GM12878 (cell line): ENCODE data around the gene CHD1L. TPM values are rescaled to one million over a fixed set of nuclear protein-coding genes. Genes with fewer than 3 reads are reported as not detected.

Experiments used
- ATAC-seq: fragments of 200-7000 bp; cut with Tn5 transposase; 3 replicates; pipeline ENCODE4 v1.9.1; 2020; ENCODE audit warnings: mild to moderate bottlenecking, moderate library complexity
- BruUV-seq: library from RNA; stranded (reverse); fragments of 400-500 nt; replicated peaks from 2 replicates; lab custom pipeline; 2021; lab: Mats Ljungman, UMichigan
- CTCF ChIA-PET: fragments of 300-600 bp; sonication (Branson Sonifier 250); formaldehyde crosslinking; extraction: SDS; loops from one replicate; lab custom pipeline; 2021; ENCODE audit warnings: inconsistent platforms; lab: Yijun Ruan, JAX
- POLR2A ChIA-PET: fragments of 350-600 bp; formaldehyde crosslinking; extraction: SDS; loops from one replicate; lab custom pipeline; 2021; ENCODE audit warnings: inconsistent platforms; lab: Charles Lee
- RAD21 ChIA-PET: fragments of 300-600 bp; sonication (Branson Sonifier 250); formaldehyde crosslinking; loops from one replicate; lab custom pipeline; 2023; ENCODE audit warnings: antibody characterized with exemption; ENCODE audit not compliant: unreplicated experiment; lab: Charles Lee
- SMC1A ChIA-PET: fragments of 300-600 bp; sonication (Branson Sonifier 250); formaldehyde crosslinking; loops from one replicate; lab custom pipeline; 2023; ENCODE audit not compliant: unreplicated experiment, uncharacterized antibody; lab: Charles Lee
- DNase-seq: peaks from one replicate; pipeline ENCODE4 v3.0.0-alpha.2; 2011; ENCODE audit warnings: low read depth, low spot score
- FAIRE-seq: peaks from 3 replicates; lab custom pipeline; 2011; peaks lifted over from hg19 to GRCh38; lab: Jason Lieb, UNC
- H2AFZ ChIP-seq: 2 replicates; pipeline ENCODE4 v1.6.0; 2011; ENCODE audit warnings: low read depth, low read length, control low read depth; ENCODE audit not compliant: control insufficient read depth
- H3K27ac ChIP-seq: 2 replicates; pipeline ENCODE4 v1.5.1; 2011; ENCODE audit warnings: control low read depth; ENCODE audit not compliant: control insufficient read depth, insufficient read depth
- H3K27me3 ChIP-seq, 2 experiments: replicated peaks in 1 of 2; 2 replicates each; pipeline versions ENCODE4 v1.6.0 to v1.6.1; 2011; ENCODE audit warnings: low read length in 1 of 2; ENCODE audit not compliant: control insufficient read depth in 2 of 2, insufficient read depth in 2 of 2
- H3K36me3 ChIP-seq, 2 experiments: 2 replicates each; pipeline ENCODE4 v1.5.1; 2011; ENCODE audit warnings: low read length in 1 of 2; ENCODE audit not compliant: control insufficient read depth in 2 of 2, insufficient read depth in 2 of 2
- H3K4me1 ChIP-seq: 2 replicates; pipeline ENCODE4 v1.6.1; 2011; ENCODE audit warnings: mild to moderate bottlenecking, low read length, moderate library complexity, mixed read lengths; ENCODE audit not compliant: control insufficient read depth, insufficient read depth
- H3K4me2 ChIP-seq: 2 replicates; pipeline ENCODE4 v1.6.0; 2011; ENCODE audit warnings: control low read depth; ENCODE audit not compliant: control insufficient read depth, insufficient read depth
- H3K4me3 ChIP-seq: fragments of 200-600 bp; sonication (generic); 2 replicates; pipeline ENCODE4 v1.5.1; 2016
- H3K79me2 ChIP-seq: 2 replicates; pipeline ENCODE4 v1.6.0; 2011; ENCODE audit warnings: low read length; ENCODE audit not compliant: control insufficient read depth, insufficient read depth
- H3K9ac ChIP-seq: 2 replicates; pipeline ENCODE4 v1.8.0; 2011; ENCODE audit warnings: low read length, control low read depth, mixed read lengths; ENCODE audit not compliant: control insufficient read depth, insufficient read depth
- H3K9me3 ChIP-seq: replicated peaks from 3 replicates; pipeline ENCODE4 v1.5.1; 2011; ENCODE audit warnings: mild to moderate bottlenecking, low read length; ENCODE audit not compliant: control insufficient read depth, insufficient read depth
- H4K20me1 ChIP-seq: 2 replicates; pipeline ENCODE4 v1.6.0; 2011; ENCODE audit not compliant: control insufficient read depth, insufficient read depth
- CHD4 ChIP-seq: fragments of 200-600 bp; sonication (generic); IDR thresholded peaks from 2 replicates; pipeline ENCODE4 v1.6.1; 2016; ENCODE audit warnings: mild to moderate bottlenecking
- GATAD2B ChIP-seq: fragments of 450-650 bp; conservative IDR thresholded peaks from 2 replicates; pipeline ENCODE4 v1.6.1; 2017; ENCODE audit warnings: low read depth, mild to moderate bottlenecking, moderate library complexity
- HDAC6 ChIP-seq: fragments of 200-600 bp; sonication (generic); IDR thresholded peaks from one replicate; pipeline ENCODE4 v1.8.0; 2017; ENCODE audit warnings: antibody characterized with exemption; ENCODE audit not compliant: unreplicated experiment
- MAX ChIP-seq: IDR thresholded peaks from 2 replicates; pipeline ENCODE4 v1.6.1; 2012; ENCODE audit warnings: low read depth, low read length, improper control_type of control experiment
- MEF2A ChIP-seq: IDR thresholded peaks from 2 replicates; pipeline ENCODE4 v1.6.1; 2011; ENCODE audit warnings: low read depth, mild to moderate bottlenecking, low read length, moderate library complexity; ENCODE audit not compliant: insufficient read depth
- PAX8 ChIP-seq: fragments of 450-650 bp; IDR thresholded peaks from 2 replicates; pipeline ENCODE4 v1.6.1; 2017; ENCODE audit warnings: mild to moderate bottlenecking, moderate library complexity
- PBX3 ChIP-seq: IDR thresholded peaks from 2 replicates; pipeline ENCODE4 v1.6.1; 2011; ENCODE audit warnings: mild to moderate bottlenecking, low read depth, low read length, moderate library complexity; ENCODE audit not compliant: insufficient replicate concordance
- SMARCA5 ChIP-seq: fragments of 450-650 bp; IDR thresholded peaks from 2 replicates; pipeline ENCODE4 v1.6.1; 2017; ENCODE audit warnings: mild to moderate bottlenecking
- TAF1 ChIP-seq: IDR thresholded peaks from 2 replicates; pipeline ENCODE4 v1.6.1; 2011; ENCODE audit warnings: mild to moderate bottlenecking, low read depth, low read length, borderline replicate concordance
- TARDBP ChIP-seq: IDR thresholded peaks from 2 replicates; pipeline ENCODE4 v1.6.1; 2016; ENCODE audit warnings: borderline replicate concordance
- TCF3 ChIP-seq: IDR thresholded peaks from 2 replicates; pipeline ENCODE4 v1.6.1; 2012; ENCODE audit warnings: low read depth, mild to moderate bottlenecking, low read length, borderline replicate concordance; ENCODE audit not compliant: insufficient read depth
- WGBS: methylation state at CpG from one replicate; pipeline ENCODE4 v1.1.6; 2016; ENCODE audit warnings: low lambda C conversion rate; ENCODE audit not compliant: insufficient replicate concordance, insufficient coverage; ENCODE audit errors: missing lambda C conversion rate; 5-methylcytosine and 5-hydroxymethylcytosine counted together
- in situ Hi-C: fragments of 300-500 bp; cut with MboI; formaldehyde crosslinking; loops from 9 replicates; pipeline ENCODE4 v1.14.3; 2018; ENCODE audit warnings: mixed read lengths
- intact Hi-C: fragments of 100-400 bp; cut with micrococcal nuclease; formaldehyde crosslinking; loops from one replicate; pipeline ENCODE4 v1.14.2; 2022; ENCODE audit not compliant: unreplicated experiment
- polyA plus RNA-seq, 11 experiments: library from polyadenylated mRNA; depleted of rRNA in 4 of 11; unstranded in 6 of 11; stranded (reverse) in 5 of 11; fragments of >200 nt; fragmentation: Nextera tagmentation in 4 of 11; fragmentation: Illumina TruSeq in 1 of 11; extraction: Ambion mirVana in 4 of 11; extraction: Trizol in 1 of 11; gene quantifications; 1 replicate in 1 of 11; 2 replicates in 10 of 11; pipeline versions ENCODE4 v1.2.1 to v1.2.3, GENCODE V29; 2011 to 2016; ENCODE audit warnings: inconsistent platforms in 2 of 11, missing spikeins in 2 of 11, low read depth in 1 of 11
- total RNA-seq, 4 experiments: library from RNA; depleted of rRNA in 3 of 4; stranded (reverse); fragments of >200 nt in 3 of 4; fragmentation: Illumina TruSeq in 1 of 4; extraction: Trizol in 1 of 4; gene quantifications; 2 replicates each; pipeline versions ENCODE4 v1.2.1 to v1.2.3, GENCODE V29; 2013 to 2021

Gene CHD1L
- total and polyA plus RNA-seq, 10 of the 15 experiments (the other 5 are each of a cell fraction or from before 2014, with no cell fraction given), result 21.2 to 54.2 (median 44.5) TPM

GRCh38 chr1:147201786-147202185, 40.7 kb upstream of the CHD1L start:
- RAD21 ChIA-PET, result no interaction called here
- H2AFZ ChIP-seq, result no peak overlapping the region
- no peaks in the 10 kb centered on the region for H3K27me3 ChIP-seq
- H3K79me2 ChIP-seq, result no peaks in the 10 kb centered on the region
- 54% methylated on average over 1 of the region's 1 CpG for WGBS
- no TSS peak for BruUV-seq
- TF ChIP-seq PAX8 (no peak), MEF2A (no peak), CHD4 (no peak), TCF3 (no peak), MAX (no peak), TAF1 (no peak), GATAD2B (no peak), SMARCA5 (no peak), HDAC6 (no peak), PBX3 (no peak), TARDBP (no peak)
- TF ChIP-seq, all 136 proteins: peak for 0
- in situ Hi-C loops (no loop called here), intact Hi-C loops (no loop called here)
- Histone ChIP-seq H3K4me3 (no peak overlapping the region), H3K36me3 (no peaks in the 10 kb centered on the region), H3K4me1 (no peaks in the 10 kb centered on the region), H3K9me3 (no peaks in the 10 kb centered on the region; the same call in 2 of the 3 replicates), H4K20me1 (no peaks in the 10 kb centered on the region), H3K4me2 (no peak overlapping the region), H3K9ac (no peak overlapping the region), H3K27ac (no peak overlapping the region)
- DNase-seq (no peak), ATAC-seq (no peak), FAIRE-seq (no peak)
- ChIA-PET CTCF (no interaction called here), SMC1A (no interaction called here), POLR2A (no interaction called here)
